Lung (tissue), 12 donors: Measurements from ENCODE around the gene FTSJ3. TPM values are rescaled to one million over a fixed set of nuclear protein-coding genes. Genes with fewer than 3 reads are reported as not detected.

Source experiments
- ATAC-seq: fragments of 200-7000 bp; cut with Tn5 transposase; one replicate; pipeline ENCODE4 v1.9.1; 2020; ENCODE audit warnings: moderate number of reproducible peaks; ENCODE audit not compliant: insufficient read depth, low FRiP score
- DNase-seq, 3 donors: peaks; one replicate each; pipeline ENCODE4 v3.0.0-alpha.2; 2013 to 2017
- H3K27ac ChIP-seq, 2 donors: one replicate each; pipeline ENCODE4 v1.5.1; 2013; ENCODE audit warnings: mild to moderate bottlenecking in 2 of 2, moderate library complexity in 2 of 2, control low read depth in 1 of 2, inconsistent platforms in 1 of 2, low read depth in 1 of 2, low read length in 1 of 2
- H3K27me3 ChIP-seq, 3 donors: one replicate each; pipeline ENCODE4 v1.5.1; 2013; ENCODE audit warnings: low read length in 2 of 3; ENCODE audit not compliant: control insufficient read depth in 3 of 3, insufficient read depth in 3 of 3
- H3K36me3 ChIP-seq, 4 donors: one replicate each; pipeline ENCODE4 v1.5.1; 2013; ENCODE audit warnings: low read length in 4 of 4, mild to moderate bottlenecking in 1 of 4, moderate library complexity in 1 of 4; ENCODE audit not compliant: control insufficient read depth in 4 of 4, insufficient read depth in 4 of 4
- H3K4me1 ChIP-seq, 5 donors: one replicate each; pipeline ENCODE4 v1.5.1; 2013; ENCODE audit warnings: low read length in 5 of 5, mild to moderate bottlenecking in 2 of 5, moderate library complexity in 1 of 5; ENCODE audit not compliant: control insufficient read depth in 5 of 5, insufficient read depth in 5 of 5
- H3K4me3 ChIP-seq: one replicate; pipeline ENCODE4 v1.5.1; 2013; ENCODE audit warnings: mild to moderate bottlenecking, control low read depth, moderate library complexity
- H3K9ac ChIP-seq, 2 donors: one replicate each; pipeline ENCODE4 v1.5.1; 2013; ENCODE audit warnings: low read length in 2 of 2, control low read depth in 1 of 2; ENCODE audit not compliant: insufficient read depth in 1 of 2
- H3K9me3 ChIP-seq, 4 donors: one replicate each; pipeline ENCODE4 v1.5.1; 2013; ENCODE audit warnings: low read length in 3 of 4, mild to moderate bottlenecking in 1 of 4, moderate library complexity in 1 of 4; ENCODE audit not compliant: control insufficient read depth in 4 of 4, insufficient read depth in 3 of 4
- WGBS, 2 donors: extraction: QIAGEN DNeasy Blood & Tissue Kit; methylation state at CpG; one replicate each; pipeline ENCODE4 v1.1.7; 2013; 5-methylcytosine and 5-hydroxymethylcytosine counted together
- polyA plus RNA-seq, 2 donors: library from polyadenylated mRNA; stranded (reverse); fragments of 200-250 nt; gene quantifications; one replicate each; pipeline ENCODE4 v1.2.1, GENCODE V29; 2013
- total RNA-seq, 2 donors: library from RNA; depleted of rRNA in 1 of 2; stranded (reverse); fragments of >200 nt in 1 of 2; gene quantifications; one replicate each; pipeline ENCODE4 v1.2.1, GENCODE V29; 2014 to 2021
- TF ChIP-seq, protein P1 (sequence below): IDR thresholded peaks from 2 replicates; pipeline ENCODE4 v1.5.1; 2012; ENCODE audit warnings: mild to moderate bottlenecking; ENCODE audit errors: control extremely low read depth, extremely low read depth
- donor health status: control.
- donor health status: control.
- donor health status: Bipolar disorder and iron deficiency.
- donor health status: healthy.
- donor health status: DM: yes; HTN: yes; CAD: no.

The FTSJ3 gene
- total and polyA plus RNA-seq, 4 donors = 15.4 to 39.8 (median 29.6) TPM

DNA sequence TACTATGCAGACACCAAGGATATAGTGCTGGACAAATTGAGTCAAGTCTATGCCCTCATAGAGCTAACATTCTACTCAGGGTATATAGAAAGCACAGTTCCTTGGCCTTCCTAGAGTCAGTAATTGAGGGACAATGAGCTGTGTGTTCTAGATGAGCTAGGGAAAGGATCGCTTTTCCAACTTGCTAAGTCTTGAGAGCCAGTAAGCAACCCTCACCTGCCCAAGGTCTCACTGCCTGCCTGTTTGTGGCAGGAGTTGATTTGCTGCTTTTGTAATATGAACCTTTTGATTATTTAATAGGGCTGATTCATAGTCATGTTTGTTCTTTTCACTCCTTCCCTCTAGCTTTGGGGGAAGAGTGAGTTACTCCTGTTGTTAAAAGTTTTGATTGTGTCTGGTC, 47.0 kb downstream of the FTSJ3 start:
- Histone ChIP-seq H3K27me3 (no peaks in the 10 kb centered on the region), H3K9ac (no peak overlapping the region), H3K36me3 (peaks cover 1 to 25% (median 10%) of the 10 kb centered on the region in 4 donors), H3K4me1 (peaks cover 0 to 9% (median 6%) of the 10 kb centered on the region in 5 donors), H3K4me3 (no peak overlapping the region), H3K27ac (no peak overlapping the region), H3K9me3 (no peaks in the 10 kb centered on the region)
- DNase-seq (no peak), ATAC-seq (no peak)
- TF ChIP-seq, protein P1, sequence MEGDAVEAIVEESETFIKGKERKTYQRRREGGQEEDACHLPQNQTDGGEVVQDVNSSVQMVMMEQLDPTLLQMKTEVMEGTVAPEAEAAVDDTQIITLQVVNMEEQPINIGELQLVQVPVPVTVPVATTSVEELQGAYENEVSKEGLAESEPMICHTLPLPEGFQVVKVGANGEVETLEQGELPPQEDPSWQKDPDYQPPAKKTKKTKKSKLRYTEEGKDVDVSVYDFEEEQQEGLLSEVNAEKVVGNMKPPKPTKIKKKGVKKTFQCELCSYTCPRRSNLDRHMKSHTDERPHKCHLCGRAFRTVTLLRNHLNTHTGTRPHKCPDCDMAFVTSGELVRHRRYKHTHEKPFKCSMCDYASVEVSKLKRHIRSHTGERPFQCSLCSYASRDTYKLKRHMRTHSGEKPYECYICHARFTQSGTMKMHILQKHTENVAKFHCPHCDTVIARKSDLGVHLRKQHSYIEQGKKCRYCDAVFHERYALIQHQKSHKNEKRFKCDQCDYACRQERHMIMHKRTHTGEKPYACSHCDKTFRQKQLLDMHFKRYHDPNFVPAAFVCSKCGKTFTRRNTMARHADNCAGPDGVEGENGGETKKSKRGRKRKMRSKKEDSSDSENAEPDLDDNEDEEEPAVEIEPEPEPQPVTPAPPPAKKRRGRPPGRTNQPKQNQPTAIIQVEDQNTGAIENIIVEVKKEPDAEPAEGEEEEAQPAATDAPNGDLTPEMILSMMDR = no peak
- WGBS, 2 donors = 86 to 100% methylated on average over 1 of the region's 1 CpG

GRCh38 chr17:63775420-63775819, 52.0 kb downstream of the FTSJ3 start:
- Histone ChIP-seq H3K9me3 (no peaks in the 10 kb centered on the region), H3K9ac (peak overlapping the region; percentile 8 to 80), H3K4me1 (peaks cover 3 to 20% (median 7%) of the 10 kb centered on the region in 5 donors), H3K27ac (no peak overlapping the region), H3K27me3 (no peaks in the 10 kb centered on the region), H3K4me3 (peak overlapping the region; percentile 50), H3K36me3 (peaks cover 0 to 23% (median 8%) of the 10 kb centered on the region in 4 donors)
- ATAC-seq (no peak), DNase-seq (peak in 2 of 3 donors; percentile 6 to 7)
- TF ChIP-seq, protein P1 = no peak
- 28 to 42% methylated on average over 8 of the region's 8 CpGs for WGBS, 2 donors

- Histone ChIP-seq H3K9ac (peak overlapping the region; percentile 57 to 80), H3K4me1 (peaks cover 3 to 20% (median 7%) of the 10 kb centered on the region in 5 donors), H3K27me3 (no peaks in the 10 kb centered on the region), H3K27ac (peak overlapping the region; percentile 43 to 97), H3K9me3 (no peaks in the 10 kb centered on the region), H3K4me3 (peak overlapping the region; percentile 50), H3K36me3 (peaks cover 0 to 21% (median 8%) of the 10 kb centered on the region in 4 donors)
- DNase-seq (peak in 2 of 3 donors; percentile 12 to 18), ATAC-seq (no peak)
- TF ChIP-seq, protein P1 = no peak
- WGBS, 2 donors = 1% methylated on average over 4 of the region's 4 CpGs
Observed at GRCh38 chr17:63774969-63775265, 52.5 kb downstream of the FTSJ3 start.
